GM18505 (cell line): ENCODE measurements around the gene DIPK1C.

Experiments used
- ATAC-seq: cut with Tn5 transposase; IDR thresholded peaks from one replicate; pipeline ENCODE4 v1.9.1; 2021; ENCODE audit not compliant: unreplicated experiment
- POLR2A ChIP-seq: IDR thresholded peaks from 4 replicates; pipeline ENCODE4 v1.6.1; 2011; ENCODE audit warnings: borderline replicate concordance; ENCODE audit not compliant: insufficient read depth, insufficient read length; ENCODE audit errors: extremely low read depth

The DIPK1C gene

GRCh38 chr18:74413836-74414235 is 43.3 kb downstream of the DIPK1C start:
- no peak for ATAC-seq
- TF ChIP-seq POLR2A = no peak

DNA sequence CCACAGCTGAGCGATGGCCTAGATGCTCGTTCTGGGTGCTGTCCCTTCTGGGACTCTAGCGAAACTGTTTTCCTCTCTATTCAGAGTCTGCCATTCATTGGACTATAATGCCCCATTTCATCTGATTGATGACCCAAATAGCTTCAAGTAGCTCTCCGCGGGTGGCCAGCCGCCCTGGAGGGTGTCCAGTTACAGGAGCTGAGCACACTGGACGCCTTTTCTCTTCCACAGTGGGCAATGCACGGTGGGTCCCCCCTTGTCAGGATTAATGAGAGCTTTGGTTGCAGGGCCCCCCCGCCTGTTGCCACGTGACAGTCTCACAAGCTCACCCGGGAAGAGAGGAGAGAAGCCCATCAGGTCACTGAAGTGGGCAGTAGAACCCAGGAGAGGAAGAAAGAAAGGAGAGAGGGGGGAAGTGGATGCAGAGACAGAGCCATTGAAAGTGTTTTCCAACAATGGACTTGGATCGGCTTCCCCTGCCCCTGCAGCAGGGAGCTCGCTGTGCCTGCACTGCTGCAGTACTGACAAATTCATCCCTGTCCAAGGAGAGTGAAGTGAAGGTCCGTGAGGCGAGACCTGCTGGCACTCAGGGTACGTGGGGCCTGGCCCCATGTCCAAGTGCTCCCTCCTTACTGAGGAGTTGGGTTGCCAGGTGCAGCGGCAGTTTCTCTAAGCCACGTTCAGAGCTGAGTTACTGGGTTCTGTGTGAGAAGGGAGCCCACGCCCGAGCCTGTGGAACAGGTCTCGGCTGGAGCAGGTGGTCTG is 44.8 kb downstream of the DIPK1C start:
- ATAC-seq = no peak
- no peak for TF ChIP-seq POLR2A

GRCh38 chr18:74411475-74411874 is 45.6 kb downstream of the DIPK1C start:
- no peak for TF ChIP-seq POLR2A
- ATAC-seq = no peak

GRCh38 chr18:74410441-74410992 is 46.6 kb downstream of the DIPK1C start:
- TF ChIP-seq POLR2A = no peak
- no peak for ATAC-seq

DNA sequence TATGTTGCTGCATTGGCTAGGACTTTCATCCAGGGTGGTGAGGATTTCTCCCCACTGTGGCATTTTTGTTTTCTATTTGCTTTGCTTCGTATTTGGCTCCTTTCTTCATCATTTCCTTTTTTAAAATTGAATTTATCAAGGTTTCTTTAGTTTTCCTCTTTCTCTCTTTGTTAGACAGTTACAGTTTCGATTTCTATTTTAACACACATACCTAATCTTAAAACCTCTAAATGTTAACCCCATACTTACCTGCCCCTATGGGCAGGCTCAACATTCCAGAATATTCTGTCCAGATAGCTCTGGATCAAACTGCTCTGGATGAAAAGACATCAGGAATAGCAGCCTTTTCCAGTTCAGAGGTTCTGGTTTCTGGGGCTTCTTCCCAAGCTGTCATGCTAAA is 49.2 kb downstream of the DIPK1C start:
- no peak for TF ChIP-seq POLR2A
- peak; percentile 54 for ATAC-seq

DNA sequence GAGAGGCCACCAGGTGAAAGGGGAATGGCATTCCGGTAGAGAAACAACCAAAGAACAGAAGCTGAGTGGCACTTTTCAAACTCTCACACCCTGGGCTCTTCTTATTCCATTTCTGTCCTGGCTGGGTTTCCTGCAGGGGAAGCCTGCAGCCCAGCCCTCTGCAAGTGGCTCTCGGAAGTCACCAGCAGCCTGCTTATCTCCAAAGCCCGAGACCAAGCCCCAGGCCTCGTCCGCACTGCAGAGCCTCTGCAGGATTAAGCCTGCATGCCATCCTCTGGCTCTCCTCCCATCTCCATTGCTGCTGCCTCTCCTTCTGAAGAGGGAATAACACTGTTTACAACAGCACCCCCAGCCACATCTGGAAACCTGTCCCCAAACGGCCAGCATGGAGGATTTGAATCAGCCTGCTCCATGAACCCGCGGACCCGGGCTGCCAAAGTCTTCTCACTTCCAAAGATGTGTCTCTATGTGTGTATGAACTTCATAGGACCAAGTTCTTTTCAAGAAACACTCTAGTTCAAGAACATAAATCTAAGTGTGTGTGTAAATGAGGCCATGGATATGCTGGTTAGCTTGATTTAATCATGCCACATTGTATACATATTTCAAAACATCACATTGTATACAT is 54.2 kb downstream of the DIPK1C start:
- no peak for ATAC-seq
- TF ChIP-seq POLR2A = no peak

DNA sequence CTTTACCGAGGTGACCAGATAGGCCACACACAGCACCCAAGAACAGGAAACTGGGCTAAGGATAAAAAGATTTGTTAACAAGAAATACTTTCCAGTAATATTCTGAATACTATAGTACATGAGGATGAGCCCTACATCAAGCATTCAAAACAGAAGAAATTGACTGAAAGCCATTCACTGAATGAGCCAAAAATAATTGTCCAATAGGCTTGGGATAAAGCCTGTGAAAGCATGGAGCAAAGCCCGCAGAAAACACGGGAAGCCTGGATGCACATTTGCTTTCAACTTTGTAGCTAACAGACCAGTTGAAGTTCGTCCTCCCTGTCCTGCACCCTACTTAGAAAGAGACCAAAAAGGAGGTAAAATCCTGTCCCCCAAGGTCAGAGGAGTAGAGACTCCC is 56.3 kb downstream of the DIPK1C start:
- no peak for ATAC-seq
- no peak for TF ChIP-seq POLR2A

DNA sequence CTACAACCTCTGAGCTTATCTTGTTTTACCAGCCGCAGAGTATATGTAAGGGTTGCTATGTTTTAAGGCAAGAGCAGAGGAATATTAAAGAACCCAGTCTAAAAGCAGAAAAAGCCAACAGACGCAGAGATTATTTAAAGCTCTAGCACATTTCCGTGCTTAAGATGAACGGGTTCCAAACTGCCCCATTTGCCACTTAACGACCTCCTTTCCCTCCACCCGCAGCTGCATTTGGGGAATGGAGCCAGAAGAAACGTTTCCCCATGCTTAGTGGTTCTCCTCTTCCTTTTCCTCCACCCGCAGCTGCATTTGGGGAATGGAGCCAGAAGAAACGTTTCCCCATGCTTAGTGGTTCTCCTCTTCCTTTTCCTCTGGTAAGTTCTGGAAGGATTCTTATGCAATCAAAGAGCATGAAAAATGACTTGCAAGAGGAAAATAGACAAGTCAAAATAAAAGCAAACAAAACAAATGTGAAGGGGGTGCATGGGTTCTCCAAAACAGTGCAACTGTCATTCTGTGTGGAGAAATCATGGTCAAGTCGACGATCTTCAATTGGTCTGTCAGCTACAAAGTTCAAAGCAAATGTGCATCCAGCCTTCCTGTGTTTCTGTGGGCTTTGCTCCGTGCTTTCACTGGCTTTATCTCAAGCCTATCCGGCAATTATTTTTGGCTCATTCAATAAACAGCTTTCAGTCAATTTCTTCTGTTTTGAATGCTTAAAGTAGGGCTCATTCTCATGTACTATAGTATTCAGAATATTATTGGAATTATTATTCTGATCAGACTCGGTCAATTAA is 57.8 kb downstream of the DIPK1C start:
- TF ChIP-seq POLR2A = no peak
- ATAC-seq = no peak

DNA sequence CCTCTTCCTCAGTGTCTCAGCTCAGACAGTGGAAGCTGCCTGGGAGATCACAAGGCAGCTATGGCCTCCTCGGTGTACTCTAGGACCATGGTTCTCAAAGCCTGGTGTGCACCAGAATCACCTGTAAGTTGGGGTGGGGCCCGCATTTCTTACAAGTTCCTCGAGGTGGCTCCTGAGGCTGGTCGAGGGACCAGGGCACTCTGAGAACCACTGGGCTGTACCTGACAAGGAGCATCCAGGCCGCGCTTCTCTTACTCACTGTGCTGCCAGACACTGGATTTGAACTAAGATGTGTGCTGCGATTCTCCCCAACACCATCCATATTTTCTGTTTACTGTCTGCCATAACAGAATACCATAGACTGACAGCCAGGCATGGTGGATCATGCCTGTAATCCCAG is 59.5 kb downstream of the DIPK1C start:
- no peak for TF ChIP-seq POLR2A
- ATAC-seq = no peak

DNA sequence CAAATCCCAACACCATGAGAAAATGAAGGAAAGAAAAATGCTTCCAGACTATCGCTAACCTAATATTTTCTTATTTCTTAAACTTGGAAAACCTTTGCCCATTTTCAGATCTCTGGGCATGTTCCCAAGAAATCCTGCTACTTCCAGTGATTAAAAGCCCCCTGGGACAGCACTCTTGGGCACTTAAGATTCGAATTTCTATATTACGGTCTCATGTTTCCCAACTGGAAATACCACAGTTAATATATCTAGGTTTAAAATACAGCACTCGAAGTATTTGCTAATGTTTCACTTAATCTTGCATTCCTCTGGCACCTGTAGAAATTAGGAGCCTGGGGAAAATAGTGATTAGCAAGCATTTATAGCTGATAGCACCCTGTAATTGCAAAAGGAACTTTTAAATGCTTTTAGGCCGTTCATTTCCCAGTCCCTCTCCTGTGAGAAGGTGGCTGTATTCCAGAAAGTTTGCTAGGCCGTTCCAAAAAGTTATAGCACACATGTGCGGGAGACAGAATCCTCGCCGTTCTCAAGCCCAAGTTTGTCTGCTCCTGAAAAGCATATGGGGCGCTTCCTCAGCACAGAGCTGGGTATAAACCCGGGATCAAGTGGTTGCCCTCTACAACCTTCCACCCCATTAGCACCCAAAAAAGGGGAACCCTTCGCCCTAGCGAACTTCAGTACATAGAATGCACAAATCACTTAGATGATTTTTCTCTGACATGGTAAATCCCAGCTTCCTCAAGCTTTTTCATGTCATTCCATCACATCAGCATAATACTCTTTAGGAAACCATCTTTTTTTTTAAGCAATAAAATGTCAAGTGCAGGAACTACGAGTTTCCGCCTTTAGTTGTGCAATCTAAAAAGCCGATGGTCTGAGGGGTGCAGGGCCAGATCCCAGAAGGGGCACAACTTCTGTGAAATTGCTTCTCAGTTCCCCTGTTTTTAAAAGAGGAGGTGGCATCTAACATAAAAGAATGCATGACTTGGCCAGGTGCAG is 60.6 kb downstream of the DIPK1C start:
- TF ChIP-seq POLR2A = no peak
- ATAC-seq = no peak

GRCh38 chr18:74395648-74396154 is 61.4 kb downstream of the DIPK1C start:
- ATAC-seq = no peak
- TF ChIP-seq POLR2A = no peak

DNA sequence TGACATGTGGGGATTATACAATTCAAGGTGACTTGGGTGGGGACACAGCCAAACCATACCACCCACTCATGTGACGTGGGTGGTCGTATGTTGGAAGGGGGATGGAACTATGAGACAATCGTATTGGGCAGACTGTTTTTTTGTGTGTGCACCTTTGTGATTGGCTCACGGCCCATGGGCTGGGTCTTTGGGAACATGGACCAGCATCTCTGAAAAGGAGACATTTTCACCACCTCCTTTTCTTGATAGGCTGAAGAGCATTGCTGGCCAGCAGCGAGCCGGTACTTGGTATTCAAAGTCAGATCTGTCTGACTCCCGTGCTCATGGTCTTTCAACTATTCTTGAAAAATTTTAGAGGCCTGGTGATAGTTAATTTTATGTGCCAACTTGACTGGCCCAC is 62.1 kb downstream of the DIPK1C start:
- no peak for ATAC-seq
- TF ChIP-seq POLR2A = no peak

- no peak for ATAC-seq
- TF ChIP-seq POLR2A = no peak
Observed at GRCh38 chr18:74392323-74392722, 64.8 kb downstream of the DIPK1C start.

- TF ChIP-seq POLR2A = no peak
- ATAC-seq = no peak
Observed at GRCh38 chr18:74390900-74391299, 66.2 kb downstream of the DIPK1C start.
